HepG2 (cell line): ENCODE data around the gene FBXL7.

Experiments used
- SIN3A ChIP-seq: IDR thresholded peaks from 2 replicates; pipeline ENCODE4 v1.6.1; 2011; ENCODE audit warnings: low read depth, mild to moderate bottlenecking, control low read depth, low read length, borderline replicate concordance
- ZBTB7A ChIP-seq: sonication (generic); formaldehyde crosslinking; IDR thresholded peaks from 2 replicates; pipeline ENCODE4 v1.8.0; 2022; ENCODE audit warnings: mild to moderate bottlenecking, missing genetic modification reagents
- ZNF121 ChIP-seq: sonication (generic); formaldehyde crosslinking; IDR thresholded peaks from 2 replicates; pipeline ENCODE4 v1.5.0; 2020; ENCODE audit warnings: mild to moderate bottlenecking, missing genetic modification reagents

DNA sequence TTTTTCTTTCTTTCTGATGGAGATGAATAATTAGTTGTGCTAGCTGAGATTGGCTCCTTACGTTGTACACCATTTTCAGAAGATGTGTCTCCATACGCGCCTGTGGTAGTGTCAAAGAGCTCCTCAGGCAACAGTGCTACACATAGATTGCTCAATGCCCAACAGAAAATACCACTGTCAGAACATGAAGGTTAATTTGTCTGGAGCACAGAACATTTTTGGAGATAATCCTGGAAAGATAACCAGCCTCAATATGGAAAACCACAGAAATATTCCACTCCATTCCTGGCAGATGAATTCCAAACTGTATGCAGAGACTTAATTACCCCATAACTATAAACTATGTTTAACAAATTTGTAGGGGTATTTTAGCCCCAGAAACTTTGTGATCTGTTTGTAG lies 446.0 kb downstream of the FBXL7 start:
- TF ChIP-seq SIN3A (no peak), ZBTB7A (CRISPR knock-in tag) (no peak), ZNF121 (CRISPR knock-in tag) (no peak)
